ENCODE data around the gene LGR5. TPM values are rescaled to one million over a fixed set of nuclear protein-coding genes. Genes with fewer than 3 reads are reported as not detected.

Gene LGR5
- total RNA-seq, 1 donor from 2014 or later: not detected

DNA sequence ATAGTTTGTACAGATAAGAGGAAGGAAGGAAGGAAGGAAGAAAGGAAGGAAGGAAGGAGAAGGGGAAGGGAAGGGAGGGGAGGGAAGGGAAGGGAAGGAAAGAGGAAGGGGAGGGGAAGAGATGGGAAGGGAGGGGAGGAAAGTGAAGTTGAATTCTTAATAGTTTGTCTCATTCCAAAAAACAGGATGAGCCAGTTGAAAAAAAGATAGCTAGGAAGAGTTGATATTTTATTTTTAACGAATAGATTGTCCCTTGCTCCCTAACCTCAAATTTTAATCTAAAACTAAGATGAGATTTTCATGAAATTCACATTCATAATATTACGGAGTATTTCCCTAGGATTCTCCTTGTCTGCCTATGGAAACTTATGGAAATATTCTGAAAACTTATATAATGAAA, 143.3 kb downstream of the LGR5 start:
- TF ChIP-seq, protein P1, sequence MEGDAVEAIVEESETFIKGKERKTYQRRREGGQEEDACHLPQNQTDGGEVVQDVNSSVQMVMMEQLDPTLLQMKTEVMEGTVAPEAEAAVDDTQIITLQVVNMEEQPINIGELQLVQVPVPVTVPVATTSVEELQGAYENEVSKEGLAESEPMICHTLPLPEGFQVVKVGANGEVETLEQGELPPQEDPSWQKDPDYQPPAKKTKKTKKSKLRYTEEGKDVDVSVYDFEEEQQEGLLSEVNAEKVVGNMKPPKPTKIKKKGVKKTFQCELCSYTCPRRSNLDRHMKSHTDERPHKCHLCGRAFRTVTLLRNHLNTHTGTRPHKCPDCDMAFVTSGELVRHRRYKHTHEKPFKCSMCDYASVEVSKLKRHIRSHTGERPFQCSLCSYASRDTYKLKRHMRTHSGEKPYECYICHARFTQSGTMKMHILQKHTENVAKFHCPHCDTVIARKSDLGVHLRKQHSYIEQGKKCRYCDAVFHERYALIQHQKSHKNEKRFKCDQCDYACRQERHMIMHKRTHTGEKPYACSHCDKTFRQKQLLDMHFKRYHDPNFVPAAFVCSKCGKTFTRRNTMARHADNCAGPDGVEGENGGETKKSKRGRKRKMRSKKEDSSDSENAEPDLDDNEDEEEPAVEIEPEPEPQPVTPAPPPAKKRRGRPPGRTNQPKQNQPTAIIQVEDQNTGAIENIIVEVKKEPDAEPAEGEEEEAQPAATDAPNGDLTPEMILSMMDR (conservative IDR thresholded peaks at IDR 0.05; ENCODE audit: low read depth, low read length): no peak
- DNase-seq (ENCODE audit: low read depth): no peak
- H3K4me3 ChIP-seq (ENCODE audit: low read depth, low read length): no peak overlapping the region

DNA sequence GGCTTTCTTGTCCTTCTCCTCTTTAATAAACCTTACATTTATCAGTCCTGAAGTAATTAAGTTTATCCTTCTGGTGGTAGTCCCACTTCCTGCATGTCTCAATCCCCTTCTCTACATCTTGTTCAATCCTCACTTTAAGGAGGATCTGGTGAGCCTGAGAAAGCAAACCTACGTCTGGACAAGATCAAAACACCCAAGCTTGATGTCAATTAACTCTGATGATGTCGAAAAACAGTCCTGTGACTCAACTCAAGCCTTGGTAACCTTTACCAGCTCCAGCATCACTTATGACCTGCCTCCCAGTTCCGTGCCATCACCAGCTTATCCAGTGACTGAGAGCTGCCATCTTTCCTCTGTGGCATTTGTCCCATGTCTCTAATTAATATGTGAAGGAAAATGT, 144.8 kb downstream of the LGR5 start:
- DNase-seq (ENCODE audit: low read depth): no peak
- TF ChIP-seq, protein P1 (conservative IDR thresholded peaks at IDR 0.05; ENCODE audit: low read depth, low read length): no peak
- no peak overlapping the region for H3K4me3 ChIP-seq (ENCODE audit: low read depth, low read length)

DNA sequence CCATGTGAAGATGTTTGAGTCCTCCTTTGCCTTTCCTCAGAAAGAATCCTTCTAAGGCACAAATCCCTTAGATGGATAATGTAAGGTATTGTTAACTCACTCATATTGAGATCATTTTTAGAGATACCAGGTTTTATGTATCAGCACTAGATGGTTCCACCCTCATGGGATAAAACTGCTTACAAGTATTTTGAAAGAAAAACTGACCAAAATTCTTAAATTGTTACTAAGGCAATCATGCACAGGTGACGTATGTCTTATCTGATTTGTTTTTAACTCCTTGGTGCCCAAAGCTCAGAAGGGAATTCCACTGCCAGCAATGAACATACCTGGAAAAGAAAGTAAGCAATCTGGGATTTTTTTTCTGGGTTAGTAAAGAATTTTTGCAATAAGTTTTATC, 145.6 kb downstream of the LGR5 start:
- DNase-seq (ENCODE audit: low read depth): no peak
- TF ChIP-seq, protein P1 (conservative IDR thresholded peaks at IDR 0.05; ENCODE audit: low read depth, low read length): no peak
- H3K4me3 ChIP-seq (ENCODE audit: low read depth, low read length): no peak overlapping the region

DNA sequence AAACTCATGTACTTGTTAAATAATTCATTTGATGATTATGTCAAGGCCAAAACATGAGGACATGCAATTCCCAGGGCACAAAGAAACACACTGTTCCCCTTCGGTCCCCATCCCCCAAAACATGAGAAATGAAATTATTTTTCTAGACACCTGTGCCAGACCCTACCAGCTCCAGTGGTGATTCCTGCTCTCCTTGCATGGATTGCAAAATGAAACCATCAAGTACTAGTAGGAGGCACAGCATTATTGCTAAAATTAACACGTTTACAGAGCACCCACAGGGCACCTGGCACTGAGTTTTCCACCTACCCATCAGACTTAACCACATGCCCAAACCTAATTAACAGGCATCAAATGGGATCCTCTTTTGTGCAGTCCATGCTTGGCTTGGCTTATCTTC, 147.4 kb downstream of the LGR5 start:
- TF ChIP-seq, protein P1 (conservative IDR thresholded peaks at IDR 0.05; ENCODE audit: low read depth, low read length): no peak
- DNase-seq (ENCODE audit: low read depth): no peak
- H3K4me3 ChIP-seq (ENCODE audit: low read depth, low read length): no peak overlapping the region

DNA sequence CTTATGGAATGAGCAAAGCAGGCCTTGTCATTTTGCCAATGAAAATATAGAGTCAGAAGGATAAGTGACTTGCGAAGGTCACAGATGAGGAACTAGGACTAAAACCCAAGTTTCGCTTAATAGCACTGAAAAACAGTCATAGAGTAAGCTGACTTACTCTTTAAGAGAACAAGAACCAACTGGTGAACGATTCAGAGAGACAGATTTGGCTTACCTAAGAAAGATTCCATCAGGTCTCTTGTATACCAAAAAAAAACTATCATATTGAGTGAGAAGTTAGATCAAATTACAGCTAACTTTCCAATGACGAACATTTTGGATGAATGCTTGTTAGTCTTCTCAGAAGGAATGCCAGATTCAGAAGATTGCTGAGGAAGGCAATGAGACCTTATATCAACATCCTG, 149.9 kb downstream of the LGR5 start:
- DNase-seq (ENCODE audit: low read depth): no peak

DNA sequence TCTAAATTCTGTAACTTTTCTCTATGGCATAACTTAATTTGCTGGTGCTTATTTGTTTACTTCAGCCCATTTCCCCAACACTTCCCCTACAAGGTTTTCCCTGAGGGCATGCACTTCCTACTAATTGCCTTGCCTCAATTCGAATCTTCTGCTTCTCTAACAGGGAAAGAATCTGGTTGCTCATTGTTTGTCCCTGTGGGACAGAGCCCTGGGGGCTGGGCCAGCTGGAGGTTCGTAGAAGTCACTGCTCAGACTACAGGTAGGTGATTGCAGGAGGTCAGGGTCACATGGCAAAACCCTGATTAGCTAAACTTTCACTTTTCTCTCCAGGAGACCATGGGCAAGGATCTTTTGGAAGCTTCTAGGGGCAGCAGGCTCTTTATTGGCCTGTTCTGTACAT, 152.0 kb downstream of the LGR5 start:
- TF ChIP-seq, protein P1 (conservative IDR thresholded peaks at IDR 0.05; ENCODE audit: low read depth, low read length): no peak
- no peak overlapping the region for H3K4me3 ChIP-seq (ENCODE audit: low read depth, low read length)
- DNase-seq (ENCODE audit: low read depth): no peak

More for the DNA sequence above, 149.9 kb downstream of the LGR5 start:
- TF ChIP-seq, protein P1 (conservative IDR thresholded peaks at IDR 0.05; ENCODE audit: low read depth, low read length): no peak
- H3K4me3 ChIP-seq (ENCODE audit: low read depth, low read length): no peak overlapping the region

DNA sequence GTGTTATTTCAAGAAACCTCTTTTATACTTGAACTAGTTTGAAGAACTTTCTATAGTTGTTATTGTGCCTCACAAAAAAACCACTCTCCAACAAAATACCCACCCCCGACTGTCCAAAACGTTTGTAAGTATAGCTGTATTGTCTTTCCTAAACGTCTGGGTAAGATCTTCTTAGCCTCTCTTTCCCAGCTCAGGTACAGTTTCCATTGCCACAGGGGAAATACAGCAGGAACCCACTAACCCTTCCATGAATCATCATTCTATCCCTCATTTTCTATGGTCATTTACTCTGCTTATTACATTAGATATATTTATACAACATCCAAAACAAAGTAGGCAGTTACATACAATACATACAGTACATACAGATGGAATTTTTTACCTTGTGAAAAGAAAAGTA, 153.2 kb downstream of the LGR5 start:
- H3K4me3 ChIP-seq (ENCODE audit: low read depth, low read length): no peak overlapping the region
- TF ChIP-seq, protein P1 (conservative IDR thresholded peaks at IDR 0.05; ENCODE audit: low read depth, low read length): no peak
- DNase-seq (ENCODE audit: low read depth): no peak
